Progenitor cell of endocrine pancreas (in vitro differentiated cells): Measurements from ENCODE around the gene ATXN1. TPM values are rescaled to one million over a fixed set of nuclear protein-coding genes. Genes with fewer than 3 reads are reported as not detected.

ENCODE experiments used
- DNase-seq: peaks from one replicate; pipeline ENCODE4 v3.0.0; 2021; ENCODE audit warnings: low spot score; ENCODE audit not compliant: unreplicated experiment
- H3K27ac Mint-ChIP-seq: 2 replicates; pipeline ENCODE4 v1.8.0; 2021; ENCODE audit warnings: mild to moderate bottlenecking, moderate library complexity, mixed read lengths
- H3K27me3 Mint-ChIP-seq: 2 replicates; pipeline ENCODE4 v1.8.0; 2021; ENCODE audit warnings: mixed read lengths
- H3K36me3 Mint-ChIP-seq: 2 replicates; pipeline ENCODE4 v1.8.0; 2022; ENCODE audit warnings: mixed read lengths; ENCODE audit not compliant: insufficient read depth
- H3K4me1 Mint-ChIP-seq: 2 replicates; pipeline ENCODE4 v1.8.0; 2021; ENCODE audit warnings: low read depth, mixed read lengths
- H3K4me3 Mint-ChIP-seq: 2 replicates; pipeline ENCODE4 v1.8.0; 2021; ENCODE audit warnings: low read depth, mild to moderate bottlenecking, moderate library complexity, mixed read lengths
- H3K9me3 Mint-ChIP-seq: 2 replicates; pipeline ENCODE4 v1.8.0; 2021; ENCODE audit warnings: low read depth, mixed read lengths
- CTCF ChIP-seq: fragments of 200-600 bp; sonication (generic); IDR thresholded peaks from one replicate; pipeline ENCODE4 v1.5.0; 2021; ENCODE audit warnings: antibody characterized with exemption, mild to moderate bottlenecking; ENCODE audit not compliant: unreplicated experiment
- total RNA-seq: library from RNA; stranded (reverse); gene quantifications from 2 replicates; pipeline ENCODE4 v1.2.1, GENCODE V29; 2021

The ATXN1 gene
- total RNA-seq, 1 donor from 2014 or later = 35.8 TPM

GRCh38 chr6:16683641-16684194, 77.5 kb downstream of the ATXN1 start:
- Mint-ChIP-seq H3K4me1 (no peaks in the 10 kb centered on the region), H3K36me3 (peaks cover 3% of the 10 kb centered on the region), H3K27ac (no peak overlapping the region), H3K9me3 (no peaks in the 10 kb centered on the region), H3K4me3 (no peak overlapping the region), H3K27me3 (no peaks in the 10 kb centered on the region)
- no peak for TF ChIP-seq CTCF
- DNase-seq = no peak

GRCh38 chr6:16681260-16681873, 79.9 kb downstream of the ATXN1 start:
- Mint-ChIP-seq H3K4me1 (peaks cover 6% of the 10 kb centered on the region), H3K27ac (no peak overlapping the region), H3K9me3 (no peaks in the 10 kb centered on the region), H3K4me3 (no peak overlapping the region), H3K27me3 (no peaks in the 10 kb centered on the region), H3K36me3 (peaks cover 3% of the 10 kb centered on the region)
- TF ChIP-seq CTCF = no peak
- DNase-seq = no peak

- H3K36me3 Mint-ChIP-seq = peaks cover 3% of the 10 kb centered on the region
- no peak for TF ChIP-seq CTCF
- no peak for DNase-seq
- no peaks in the 10 kb centered on the region for H3K9me3 Mint-ChIP-seq
- H3K4me3 Mint-ChIP-seq = no peak overlapping the region
- H3K27ac Mint-ChIP-seq = no peak overlapping the region
- peaks cover 11% of the 10 kb centered on the region for H3K4me1 Mint-ChIP-seq
- H3K27me3 Mint-ChIP-seq = no peaks in the 10 kb centered on the region
Observed at GRCh38 chr6:16679050-16679449, 82.2 kb downstream of the ATXN1 start.

- Mint-ChIP-seq H3K36me3 (peaks cover 2% of the 10 kb centered on the region), H3K4me3 (no peak overlapping the region), H3K27me3 (no peaks in the 10 kb centered on the region), H3K9me3 (no peaks in the 10 kb centered on the region), H3K27ac (no peak overlapping the region), H3K4me1 (peaks cover 19% of the 10 kb centered on the region)
- DNase-seq = no peak
- no peak for TF ChIP-seq CTCF
Observed at GRCh38 chr6:16677458-16677857, 83.8 kb downstream of the ATXN1 start.

GRCh38 chr6:16676978-16677377, 84.3 kb downstream of the ATXN1 start:
- Mint-ChIP-seq H3K27ac (no peak overlapping the region), H3K4me3 (no peak overlapping the region), H3K9me3 (no peaks in the 10 kb centered on the region), H3K4me1 (peaks cover 24% of the 10 kb centered on the region), H3K36me3 (no peaks in the 10 kb centered on the region), H3K27me3 (no peaks in the 10 kb centered on the region)
- DNase-seq = no peak
- TF ChIP-seq CTCF = no peak
